Lower leg skin (tissue), 4 donors: Measurements from ENCODE around the gene HDX. TPM values are rescaled to one million over a fixed set of nuclear protein-coding genes. Genes with fewer than 3 reads are reported as not detected.
A peak's percentile ranks its signal among the peaks of the same experiment; 100 is the strongest.
"Not testable (repeated sequence)": the region's sequence is repeated elsewhere in the genome, so short reads cannot be mapped to it uniquely, and the experiment has no call there.

Experiments used
- DNase-seq, 2 donors: peaks; one replicate each; pipeline ENCODE4 v3.0.0-alpha.2; 2019; ENCODE audit warnings: low spot score in 2 of 2
- H3K4me3 ChIP-seq: fragments of 200-600 bp; sonication (generic); 2 replicates; pipeline ENCODE4 v1.5.1; 2017; ENCODE audit warnings: mild to moderate bottlenecking, low read depth; ENCODE audit not compliant: poor library complexity, severe bottlenecking
- POLR2A ChIP-seq, 2 donors: fragments of 450-650 bp; IDR thresholded peaks; one replicate each; pipeline ENCODE4 v1.6.1; 2016 to 2017; ENCODE audit warnings: antibody characterized with exemption in 2 of 2, mild to moderate bottlenecking in 1 of 2, moderate library complexity in 1 of 2
- WGBS, 2 donors: methylation state at CpG; one replicate each; pipeline ENCODE4 v1.1.5; 2018; 5-methylcytosine and 5-hydroxymethylcytosine counted together
- intact Hi-C: fragments of 100-400 bp; cut with DNase I; formaldehyde crosslinking; loops from one replicate; pipeline ENCODE4 v1.15.0; 2023; ENCODE audit warnings: low total_unique reads
- total RNA-seq, 4 donors: library from RNA; depleted of rRNA; stranded (reverse); fragments of >200 nt; gene quantifications; one replicate each; pipeline ENCODE4 v1.1.0, GENCODE V29; 2016
- TF ChIP-seq, protein P1 (sequence below), 3 donors: fragments of 450-650 bp; IDR thresholded peaks; one replicate each; pipeline ENCODE4 v1.5.1; 2016; ENCODE audit warnings: antibody characterized with exemption in 3 of 3, mild to moderate bottlenecking in 3 of 3, moderate library complexity in 2 of 3

HDX gene, protein sequence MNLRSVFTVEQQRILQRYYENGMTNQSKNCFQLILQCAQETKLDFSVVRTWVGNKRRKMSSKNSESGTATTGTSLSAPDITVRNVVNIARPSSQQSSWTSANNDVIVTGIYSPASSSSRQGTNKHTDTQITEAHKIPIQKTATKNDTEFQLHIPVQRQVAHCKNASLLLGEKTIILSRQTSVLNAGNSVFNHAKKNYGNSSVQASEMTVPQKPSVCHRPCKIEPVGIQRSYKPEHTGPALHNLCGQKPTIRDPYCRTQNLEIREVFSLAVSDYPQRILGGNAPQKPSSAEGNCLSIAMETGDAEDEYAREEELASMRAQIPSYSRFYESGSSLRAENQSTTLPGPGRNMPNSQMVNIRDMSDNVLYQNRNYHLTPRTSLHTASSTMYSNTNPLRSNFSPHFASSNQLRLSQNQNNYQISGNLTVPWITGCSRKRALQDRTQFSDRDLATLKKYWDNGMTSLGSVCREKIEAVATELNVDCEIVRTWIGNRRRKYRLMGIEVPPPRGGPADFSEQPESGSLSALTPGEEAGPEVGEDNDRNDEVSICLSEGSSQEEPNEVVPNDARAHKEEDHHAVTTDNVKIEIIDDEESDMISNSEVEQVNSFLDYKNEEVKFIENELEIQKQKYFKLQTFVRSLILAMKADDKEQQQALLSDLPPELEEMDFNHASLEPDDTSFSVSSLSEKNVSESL
- 1 to 10 TPM in 1 of 4 donors, under 1 TPM in 3; 0.42 to 3.0 (median 0.65) TPM for total RNA-seq

DNA sequence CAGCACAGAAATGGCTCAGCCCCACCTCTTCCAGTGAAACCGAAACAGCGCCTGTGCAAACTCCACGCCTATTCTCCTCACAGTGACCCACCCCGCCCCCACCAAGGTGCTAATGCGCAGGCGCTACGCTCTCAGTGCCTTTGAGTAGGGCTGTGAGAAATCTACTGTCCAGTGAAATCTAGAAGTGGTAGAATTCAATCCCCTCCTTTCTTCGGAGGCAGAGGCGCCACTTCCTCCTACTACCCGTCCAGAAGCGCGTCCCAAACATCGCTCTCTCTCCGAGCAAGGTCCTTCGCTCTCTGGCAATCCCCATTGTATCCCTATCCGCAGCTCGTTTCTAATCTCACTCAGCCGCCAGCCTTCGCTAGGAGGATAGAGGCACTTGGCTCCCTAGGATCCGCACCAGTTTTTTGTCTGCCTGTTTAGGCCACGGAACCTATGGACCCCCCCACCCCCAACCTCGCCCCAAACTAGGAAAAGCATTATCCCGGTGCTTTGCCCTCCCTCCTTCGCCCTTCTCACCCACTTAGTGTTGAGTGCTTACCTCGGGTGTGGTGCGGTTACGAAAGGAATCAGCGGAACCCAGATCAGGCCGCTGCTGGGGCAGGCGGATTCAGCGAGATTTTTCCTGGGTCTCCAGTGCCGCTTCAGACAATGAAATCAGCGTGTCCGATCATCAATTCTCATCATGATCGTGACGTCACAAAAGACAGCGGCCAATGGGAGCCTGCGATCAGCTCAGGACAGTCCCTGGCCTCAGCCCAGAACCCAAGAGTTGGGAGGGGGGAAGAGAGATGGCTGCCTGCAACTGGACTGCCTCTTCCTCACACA is at the start of gene HDX:
Gene HDX (minus strand): TSS at position 656 of the 831 bp plus-strand sequence. CDS start 27,056 bp downstream, outside the sequence.
- DNase-seq, result peak; percentile 79 to 96
- H3K4me3 ChIP-seq, result peak within 1 kb of the TSS; percentile 28
- no peak for TF ChIP-seq POLR2A (IDR thresholded peaks at IDR 0.05)
- TF ChIP-seq, protein P1, sequence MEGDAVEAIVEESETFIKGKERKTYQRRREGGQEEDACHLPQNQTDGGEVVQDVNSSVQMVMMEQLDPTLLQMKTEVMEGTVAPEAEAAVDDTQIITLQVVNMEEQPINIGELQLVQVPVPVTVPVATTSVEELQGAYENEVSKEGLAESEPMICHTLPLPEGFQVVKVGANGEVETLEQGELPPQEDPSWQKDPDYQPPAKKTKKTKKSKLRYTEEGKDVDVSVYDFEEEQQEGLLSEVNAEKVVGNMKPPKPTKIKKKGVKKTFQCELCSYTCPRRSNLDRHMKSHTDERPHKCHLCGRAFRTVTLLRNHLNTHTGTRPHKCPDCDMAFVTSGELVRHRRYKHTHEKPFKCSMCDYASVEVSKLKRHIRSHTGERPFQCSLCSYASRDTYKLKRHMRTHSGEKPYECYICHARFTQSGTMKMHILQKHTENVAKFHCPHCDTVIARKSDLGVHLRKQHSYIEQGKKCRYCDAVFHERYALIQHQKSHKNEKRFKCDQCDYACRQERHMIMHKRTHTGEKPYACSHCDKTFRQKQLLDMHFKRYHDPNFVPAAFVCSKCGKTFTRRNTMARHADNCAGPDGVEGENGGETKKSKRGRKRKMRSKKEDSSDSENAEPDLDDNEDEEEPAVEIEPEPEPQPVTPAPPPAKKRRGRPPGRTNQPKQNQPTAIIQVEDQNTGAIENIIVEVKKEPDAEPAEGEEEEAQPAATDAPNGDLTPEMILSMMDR (IDR thresholded peaks at IDR 0.05), result no peak
- WGBS, 2 donors, result 0 to 29% methylated on average over 25 to 38 of the region's 38 CpGs
- intact Hi-C loops, result no loop called here

DNA sequence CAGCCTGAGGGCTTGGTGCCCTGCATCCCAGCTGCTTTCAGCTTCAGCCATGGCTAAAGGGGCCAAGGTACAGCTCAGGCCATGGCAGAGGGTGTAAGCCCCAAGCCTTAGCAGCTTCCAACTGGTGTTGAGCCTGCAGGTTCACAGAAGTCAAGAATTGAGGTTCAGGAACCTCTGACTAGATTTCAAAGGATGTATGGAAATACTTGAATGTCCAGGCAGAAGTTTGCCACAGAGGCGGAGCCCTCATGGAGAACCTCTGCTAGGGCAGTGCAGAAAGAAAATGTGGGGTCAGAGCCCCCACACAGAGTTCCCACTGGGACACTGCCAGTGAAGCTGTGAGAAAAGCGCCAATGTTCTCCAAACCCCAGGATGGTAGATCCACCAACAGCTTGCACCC is 39.1 kb upstream of the HDX start:
- intact Hi-C loops, DNase-seq, H3K4me3 ChIP-seq: not testable (repeated sequence)
- WGBS, 2 donors, result 88 to 100% methylated on average over 2 of the region's 2 CpGs

DNA sequence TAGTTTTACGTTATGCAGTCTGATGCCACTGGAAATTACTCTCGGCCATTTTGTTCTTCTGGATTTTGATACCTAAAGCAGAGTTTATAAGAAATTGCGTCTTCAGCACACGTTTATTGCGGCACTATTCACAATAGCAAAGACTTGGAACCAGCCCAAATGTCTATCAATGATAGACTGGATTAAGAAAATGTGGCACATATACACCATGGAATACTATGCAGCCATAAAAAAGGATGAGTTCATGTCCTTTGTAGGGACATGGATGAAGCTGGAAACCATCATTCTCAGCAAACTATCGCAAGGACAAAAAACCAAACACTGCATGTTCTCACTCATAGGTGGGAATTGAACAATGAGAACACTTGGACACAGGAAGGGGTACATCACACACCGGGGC is 35.4 kb upstream of the HDX start:
- H3K4me3 ChIP-seq, DNase-seq, intact Hi-C loops: not testable (repeated sequence)
- 87 to 96% methylated on average over 6 to 7 of the region's 7 CpGs for WGBS, 2 donors

DNA sequence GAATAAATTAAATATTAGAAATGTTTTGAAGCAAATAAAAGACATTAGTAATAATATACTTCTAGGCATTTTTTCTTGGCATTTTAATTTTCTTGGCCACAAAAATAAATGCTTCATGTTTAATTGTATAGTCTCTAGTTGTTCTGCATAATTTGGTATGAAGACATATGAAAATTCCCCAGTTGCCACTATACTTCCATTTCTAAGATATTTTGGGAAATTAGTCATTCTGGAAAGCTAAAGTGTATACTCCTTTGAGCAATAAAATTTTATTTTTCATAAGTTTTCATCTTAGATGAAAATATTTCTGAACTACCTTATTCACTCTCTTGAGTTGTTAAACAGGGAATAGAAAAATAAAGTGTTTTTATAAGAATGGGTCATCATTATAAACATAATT is 13.8 kb downstream of the HDX start:
- no peak overlapping the region for H3K4me3 ChIP-seq
- DNase-seq, result no peak
- intact Hi-C loops, result no loop called here
- no peak for TF ChIP-seq POLR2A (IDR thresholded peaks at IDR 0.05)
- TF ChIP-seq, protein P1 (IDR thresholded peaks at IDR 0.05), result no peak

DNA sequence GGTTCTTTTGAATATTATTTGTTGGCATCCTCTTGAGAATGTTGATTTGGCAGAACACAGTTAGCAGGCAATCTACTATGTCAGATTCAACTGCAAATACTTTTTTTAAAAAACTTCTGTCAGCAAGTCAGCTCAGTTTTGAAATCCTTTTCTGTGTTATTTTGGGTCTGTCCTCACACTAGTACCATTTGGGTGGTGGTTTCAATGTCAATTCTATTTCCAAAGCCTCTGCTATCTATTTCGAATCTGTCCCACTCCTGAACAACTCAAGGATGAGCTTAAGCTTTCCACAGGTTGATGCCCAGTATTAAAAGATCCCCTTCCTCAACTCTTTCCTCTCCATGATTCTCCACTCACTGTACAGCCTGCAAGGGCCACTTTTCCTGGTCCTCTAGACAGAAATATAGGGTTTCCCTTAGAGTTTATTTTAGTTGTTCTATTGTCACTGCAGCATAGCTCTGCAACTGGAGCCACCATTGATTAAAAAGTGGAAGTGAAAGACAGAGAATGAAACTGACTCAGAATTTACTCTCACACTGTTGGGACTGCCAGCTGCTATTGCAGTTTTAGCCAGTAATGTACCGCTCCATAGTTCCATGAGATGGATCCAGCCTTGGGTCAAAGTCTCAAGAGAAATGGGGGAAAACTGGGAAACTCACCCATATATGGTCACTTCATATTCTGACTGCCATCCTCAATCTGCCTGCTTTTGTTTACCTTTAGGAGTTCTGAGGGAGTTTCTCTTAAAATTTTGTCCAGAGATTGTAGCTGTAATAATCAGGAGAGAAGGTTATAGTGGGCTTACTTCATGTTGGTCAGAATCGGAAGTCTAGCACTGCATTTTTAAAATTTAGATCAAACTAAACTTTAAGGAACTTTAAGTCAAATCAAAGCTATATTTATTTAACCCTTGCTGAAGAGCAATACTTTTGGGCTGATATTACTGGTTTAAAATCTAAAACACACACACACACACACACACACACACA is 14.6 kb downstream of the HDX start:
- H3K4me3 ChIP-seq, result no peak overlapping the region
- DNase-seq, result no peak
- 70 to 87% methylated on average over 3 of the region's 3 CpGs for WGBS, 2 donors
- TF ChIP-seq, protein P1 (IDR thresholded peaks at IDR 0.05), result no peak
- TF ChIP-seq POLR2A (IDR thresholded peaks at IDR 0.05), result no peak
- intact Hi-C loops, result no loop called here

DNA sequence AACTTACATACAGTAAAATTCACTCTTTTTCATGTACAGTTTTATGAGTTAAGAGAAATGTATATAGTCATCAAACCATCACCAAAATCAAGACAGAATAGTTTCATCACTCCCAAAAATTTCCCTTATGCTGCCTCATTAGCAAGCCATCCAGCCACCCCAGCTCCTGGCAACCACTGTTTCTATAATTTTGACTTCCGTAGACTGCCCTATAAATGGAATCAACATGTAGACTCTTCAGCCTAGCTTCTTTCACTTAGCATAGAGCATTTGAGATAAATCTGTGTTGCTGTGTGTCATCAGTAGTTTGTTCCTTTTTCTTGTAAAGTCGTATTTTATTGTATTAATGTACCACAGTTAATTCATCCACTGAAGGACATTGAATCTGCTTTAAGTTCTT is 23.2 kb downstream of the HDX start:
- TF ChIP-seq, protein P1 (IDR thresholded peaks at IDR 0.05), result no peak
- TF ChIP-seq POLR2A (IDR thresholded peaks at IDR 0.05), result no peak
- WGBS, 2 donors, result 80 to 93% methylated on average over 2 of the region's 2 CpGs
- intact Hi-C loops, result no loop called here
- no peak for DNase-seq
- no peak overlapping the region for H3K4me3 ChIP-seq
